Kidney epithelial cell (primary cell): ENCODE measurements around the gene SEMA4G. TPM values are rescaled to one million over a fixed set of nuclear protein-coding genes. Genes with fewer than 3 reads are reported as not detected.

Source experiments
- DNase-seq: peaks from one replicate; pipeline ENCODE4 v3.0.0-alpha.2; 2010; ENCODE audit warnings: low read depth
- H3K27me3 ChIP-seq: 2 replicates; pipeline ENCODE4 v1.6.0; 2011; ENCODE audit warnings: low read length; ENCODE audit not compliant: control insufficient read depth, insufficient read depth
- H3K36me3 ChIP-seq: 2 replicates; pipeline ENCODE4 v1.5.1; 2011; ENCODE audit warnings: low read length; ENCODE audit not compliant: control insufficient read depth, insufficient read depth
- H3K4me3 ChIP-seq: 2 replicates; pipeline ENCODE4 v1.5.1; 2011; ENCODE audit warnings: low read depth, mild to moderate bottlenecking, control low read depth, low read length
- total RNA-seq: library from RNA; depleted of rRNA; stranded (reverse); fragments of >200 nt; gene quantifications from 2 replicates; pipeline ENCODE4 v1.2.3, GENCODE V29; 2015
- TF ChIP-seq, protein P1 (sequence below): IDR thresholded peaks from 2 replicates; pipeline ENCODE4 v1.5.1; 2011; ENCODE audit warnings: mild to moderate bottlenecking, moderate library complexity, low read length, control low read depth, inconsistent platforms; ENCODE audit not compliant: insufficient read depth, poor library complexity, severe bottlenecking

Gene SEMA4G
- total RNA-seq, 1 donor from 2014 or later: 7.2 TPM

DNA sequence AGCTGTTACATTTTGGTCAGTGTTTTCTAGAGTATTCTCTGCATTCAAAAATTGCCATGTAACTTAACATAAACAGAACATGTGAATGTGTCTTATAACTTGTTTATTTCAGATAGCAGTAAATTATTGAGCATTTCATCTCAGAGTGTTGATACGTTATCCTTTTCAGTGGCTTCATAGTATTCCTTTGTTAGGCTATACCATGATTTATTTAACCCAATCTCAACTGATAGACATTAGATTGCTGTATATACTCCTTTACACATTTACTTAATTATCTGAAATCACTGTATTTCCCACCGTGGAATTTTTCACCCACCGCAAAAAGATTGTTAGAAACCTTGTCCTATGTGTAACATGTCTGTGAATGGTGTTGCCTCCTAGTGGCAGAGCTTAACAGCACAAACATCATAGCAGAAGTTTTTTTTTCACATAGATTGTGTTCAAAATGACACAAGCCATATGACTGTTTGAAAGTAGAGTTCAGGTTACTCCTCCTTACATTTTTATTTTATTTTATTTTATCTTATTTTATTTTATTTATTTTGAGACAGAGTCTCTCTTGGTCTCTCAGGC, 35.1 kb upstream of the SEMA4G start:
- Histone ChIP-seq H3K27me3 (no peaks in the 10 kb centered on the region), H3K4me3 (no peak overlapping the region), H3K36me3 (no peaks in the 10 kb centered on the region)
- TF ChIP-seq, protein P1, sequence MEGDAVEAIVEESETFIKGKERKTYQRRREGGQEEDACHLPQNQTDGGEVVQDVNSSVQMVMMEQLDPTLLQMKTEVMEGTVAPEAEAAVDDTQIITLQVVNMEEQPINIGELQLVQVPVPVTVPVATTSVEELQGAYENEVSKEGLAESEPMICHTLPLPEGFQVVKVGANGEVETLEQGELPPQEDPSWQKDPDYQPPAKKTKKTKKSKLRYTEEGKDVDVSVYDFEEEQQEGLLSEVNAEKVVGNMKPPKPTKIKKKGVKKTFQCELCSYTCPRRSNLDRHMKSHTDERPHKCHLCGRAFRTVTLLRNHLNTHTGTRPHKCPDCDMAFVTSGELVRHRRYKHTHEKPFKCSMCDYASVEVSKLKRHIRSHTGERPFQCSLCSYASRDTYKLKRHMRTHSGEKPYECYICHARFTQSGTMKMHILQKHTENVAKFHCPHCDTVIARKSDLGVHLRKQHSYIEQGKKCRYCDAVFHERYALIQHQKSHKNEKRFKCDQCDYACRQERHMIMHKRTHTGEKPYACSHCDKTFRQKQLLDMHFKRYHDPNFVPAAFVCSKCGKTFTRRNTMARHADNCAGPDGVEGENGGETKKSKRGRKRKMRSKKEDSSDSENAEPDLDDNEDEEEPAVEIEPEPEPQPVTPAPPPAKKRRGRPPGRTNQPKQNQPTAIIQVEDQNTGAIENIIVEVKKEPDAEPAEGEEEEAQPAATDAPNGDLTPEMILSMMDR: peak; percentile 56
- DNase-seq: no peak

DNA sequence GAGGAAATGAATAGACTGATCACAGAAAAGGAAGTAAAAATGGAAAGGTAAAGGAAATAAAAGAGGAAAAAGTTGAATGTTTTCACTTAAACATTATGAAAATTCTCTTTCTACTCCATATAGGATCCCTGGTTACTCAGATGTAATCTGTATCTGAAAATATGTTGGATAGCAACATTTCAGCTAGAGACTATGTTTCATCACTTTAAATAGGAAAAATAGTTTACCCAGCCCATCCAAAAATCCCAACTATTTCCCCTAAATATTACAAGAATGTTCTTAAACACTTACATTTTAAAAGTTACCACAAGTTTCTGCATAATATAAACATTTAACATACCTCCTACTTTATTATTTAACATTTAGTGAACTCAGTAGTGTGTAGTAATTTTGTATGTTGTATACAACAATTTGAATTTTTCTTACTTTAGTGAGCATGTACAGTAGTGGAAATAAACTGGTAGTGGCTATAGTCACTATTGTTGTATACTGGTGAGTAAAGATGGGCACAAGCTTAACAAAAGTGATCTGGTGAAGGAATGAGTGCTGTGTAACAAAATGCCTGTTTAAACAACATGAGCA, 29.4 kb upstream of the SEMA4G start:
- Histone ChIP-seq H3K4me3 (no peak overlapping the region), H3K27me3 (no peaks in the 10 kb centered on the region), H3K36me3 (peaks cover 1% of the 10 kb centered on the region)
- DNase-seq: no peak
- TF ChIP-seq, protein P1: no peak

DNA sequence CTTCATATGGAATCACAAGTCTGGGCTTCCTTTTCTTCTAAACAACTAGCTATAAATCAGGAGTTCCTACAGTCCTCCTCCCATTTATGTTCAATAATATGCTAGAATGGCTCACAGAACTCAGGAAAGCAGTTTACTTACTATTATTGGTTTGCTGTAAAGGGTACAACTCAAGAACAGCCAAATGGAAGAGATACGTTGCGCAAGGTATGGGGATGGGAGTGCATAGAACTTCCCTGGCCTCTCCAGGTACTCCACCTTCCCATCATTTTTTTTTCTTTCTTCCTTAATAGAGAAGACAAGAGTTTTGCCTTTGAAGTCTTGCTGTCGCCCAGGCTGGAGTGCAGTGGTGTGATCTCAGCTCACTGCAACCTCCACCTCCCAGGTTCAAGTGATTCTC, 27.1 kb upstream of the SEMA4G start:
- Histone ChIP-seq H3K36me3 (peaks cover 1% of the 10 kb centered on the region), H3K4me3 (no peak overlapping the region), H3K27me3 (no peaks in the 10 kb centered on the region)
- TF ChIP-seq, protein P1: no peak
- no peak for DNase-seq

DNA sequence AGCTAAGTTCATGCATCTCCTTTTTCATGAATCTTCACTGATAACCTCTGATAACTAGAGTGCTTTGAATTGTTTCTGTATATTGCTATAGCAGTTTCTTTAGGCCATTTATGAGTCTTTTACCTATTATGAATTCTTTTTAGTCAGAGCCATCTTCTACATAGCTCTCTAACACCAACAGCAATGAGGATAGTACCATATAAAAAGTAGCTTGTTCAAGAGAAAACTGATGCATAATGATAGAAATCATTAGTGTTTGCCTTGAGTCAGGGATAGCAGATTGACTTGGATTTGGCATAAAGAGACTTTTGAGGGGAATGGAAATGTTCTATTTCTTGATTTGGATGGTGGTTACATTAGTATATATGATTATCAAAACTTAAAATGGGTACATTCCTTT, 25.8 kb upstream of the SEMA4G start:
- no peaks in the 10 kb centered on the region for H3K27me3 ChIP-seq
- DNase-seq: no peak
- TF ChIP-seq, protein P1: no peak
- peaks cover 1% of the 10 kb centered on the region for H3K36me3 ChIP-seq
- no peak overlapping the region for H3K4me3 ChIP-seq

DNA sequence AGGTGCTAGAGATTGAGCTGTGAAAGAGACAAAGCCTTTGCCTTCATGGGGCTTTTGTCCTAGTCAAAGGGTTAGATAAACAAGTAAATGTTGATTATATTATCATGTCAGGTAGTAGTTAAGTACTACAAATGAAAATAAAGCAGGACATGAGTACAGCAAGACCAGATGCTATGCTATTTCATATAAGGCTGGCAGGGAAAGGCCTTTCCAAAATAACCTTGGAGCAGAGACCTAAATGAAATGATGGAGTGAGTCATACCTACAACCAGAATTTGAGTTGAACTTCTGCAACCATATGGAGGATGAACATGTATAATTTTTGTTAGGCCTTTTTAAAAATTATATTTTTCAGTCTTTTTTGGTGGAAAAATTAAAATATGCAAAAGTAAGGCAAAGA, 23.6 kb upstream of the SEMA4G start:
- Histone ChIP-seq H3K27me3 (no peaks in the 10 kb centered on the region), H3K4me3 (no peak overlapping the region), H3K36me3 (no peaks in the 10 kb centered on the region)
- TF ChIP-seq, protein P1: no peak
- DNase-seq: no peak

DNA sequence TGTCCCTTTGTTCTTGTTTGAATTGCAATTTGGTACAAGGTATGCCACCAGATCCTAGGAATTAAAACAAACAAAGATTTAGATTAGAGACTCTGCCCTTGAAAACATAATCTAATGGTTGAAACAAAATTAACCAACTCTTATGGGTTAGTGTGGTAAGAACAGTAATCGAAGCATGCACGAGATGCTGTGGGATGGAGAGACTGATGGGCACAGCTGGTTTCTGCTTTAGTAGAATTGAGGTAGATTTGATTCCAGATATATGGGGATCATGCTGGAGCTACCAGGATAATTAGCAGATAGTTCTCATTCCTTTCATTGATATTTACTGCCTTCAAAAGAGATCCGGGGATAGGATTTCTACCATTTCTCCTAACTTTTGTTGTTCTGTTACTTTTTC, 20.4 kb upstream of the SEMA4G start:
- H3K27me3 ChIP-seq: no peaks in the 10 kb centered on the region
- no peaks in the 10 kb centered on the region for H3K36me3 ChIP-seq
- no peak overlapping the region for H3K4me3 ChIP-seq
- TF ChIP-seq, protein P1: no peak
- no peak for DNase-seq
